H1 (cell line): ENCODE data around the gene SLC2A14. TPM values are rescaled to one million over a fixed set of nuclear protein-coding genes. Genes with fewer than 3 reads are reported as not detected.

ENCODE experiments used
- EP300 ChIP-seq, 2 experiments: IDR thresholded peaks; 1 replicate in 1 of 2; 2 replicates in 1 of 2; pipeline ENCODE4 v1.6.1; 2011 to 2012; ENCODE audit warnings: low read depth in 2 of 2, low read length in 2 of 2, mild to moderate bottlenecking in 2 of 2, borderline replicate concordance in 1 of 2, inconsistent platforms in 1 of 2, moderate library complexity in 1 of 2
- NANOG ChIP-seq: IDR thresholded peaks from 2 replicates; pipeline ENCODE4 v1.6.1; 2011; ENCODE audit warnings: low read length, low read depth, mild to moderate bottlenecking, inconsistent platforms; ENCODE audit not compliant: insufficient read depth, poor library complexity, severe bottlenecking
- POLR2AphosphoS5 ChIP-seq: IDR thresholded peaks from 2 replicates; pipeline ENCODE4 v1.6.1; 2011; ENCODE audit warnings: low read depth, low read length
- POU5F1 ChIP-seq: IDR thresholded peaks from 2 replicates; pipeline ENCODE4 v1.6.1; 2011; ENCODE audit warnings: low read depth, mild to moderate bottlenecking, low read length, moderate library complexity
- SRF ChIP-seq: IDR thresholded peaks from 2 replicates; pipeline ENCODE4 v1.6.1; 2011; ENCODE audit warnings: mild to moderate bottlenecking, low read depth, low read length, moderate library complexity
- TAF1 ChIP-seq: IDR thresholded peaks from 2 replicates; pipeline ENCODE4 v1.6.1; 2011; ENCODE audit warnings: mild to moderate bottlenecking, low read depth, low read length
- ZNF274 ChIP-seq: IDR thresholded peaks from 2 replicates; pipeline ENCODE4 v1.7.0; 2012; ENCODE audit warnings: low read length, borderline replicate concordance; ENCODE audit errors: extremely low read depth
- polyA plus RNA-seq, 7 experiments: library from polyadenylated mRNA; depleted of rRNA in 3 of 7; stranded (reverse) in 5 of 7; unstranded in 2 of 7; fragments of >200 nt in 5 of 7; fragments of 200-250 nt in 2 of 7; gene quantifications; 1 replicate in 5 of 7; 2 replicates in 1 of 7; 4 replicates in 1 of 7; pipeline versions ENCODE4 v1.2.1 to v1.2.3, GENCODE V29; 2011 to 2013; ENCODE audit warnings: missing spikeins in 2 of 7, mixed read lengths in 2 of 7
- total RNA-seq: library from RNA; stranded (reverse); fragmentation: NEBNext Ultra II Directional; extraction: Animal tissue kit (Norgen Biotek cat#: 25700); gene quantifications from 2 replicates; pipeline ENCODE4 v1.2.1, GENCODE V29; 2021

SLC2A14 gene
- total and polyA plus RNA-seq, 2 of the 8 experiments (the other 6 are each of a cell fraction or from before 2014, with no cell fraction given): 11.1 to 19.3 TPM

GRCh38 chr12:7870335-7870734 lies 2.4 kb downstream of the SLC2A14 start (continued):
- no peak for TF ChIP-seq SRF
- TF ChIP-seq TAF1: no peak
- TF ChIP-seq NANOG: no peak
- no peak for TF ChIP-seq ZNF274
- no peak for TF ChIP-seq POU5F1
- no peak for TF ChIP-seq EP300 (IDR thresholded peaks at IDR 0.05; ENCODE audit: borderline replicate concordance in 1 of 2, low read depth in 2 of 2, low read length in 2 of 2)
- TF ChIP-seq POLR2AphosphoS5: no peak
